ENCODE results near the gene SLC16A14.

DNA sequence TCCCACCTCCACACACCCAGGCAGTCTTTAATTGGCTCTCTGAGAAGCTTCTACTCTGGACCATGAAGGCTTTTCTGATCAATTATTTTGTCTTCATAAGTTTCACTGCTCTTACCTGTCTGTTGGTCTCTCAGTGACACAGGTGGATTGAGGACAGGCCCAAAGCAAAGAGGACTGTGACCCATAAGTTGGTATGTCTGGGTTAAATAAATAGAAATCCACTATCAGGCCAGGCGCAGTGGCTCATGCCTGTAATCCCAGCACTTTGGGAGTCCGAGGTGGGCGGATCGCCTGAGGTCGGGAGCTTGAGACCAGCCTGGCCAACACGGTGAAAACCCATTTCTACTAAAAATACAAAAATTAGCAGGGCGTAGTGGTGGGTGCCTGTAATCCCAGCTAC, 2.7 kb upstream of the SLC16A14 start:
- TF ChIP-seq, protein P1, sequence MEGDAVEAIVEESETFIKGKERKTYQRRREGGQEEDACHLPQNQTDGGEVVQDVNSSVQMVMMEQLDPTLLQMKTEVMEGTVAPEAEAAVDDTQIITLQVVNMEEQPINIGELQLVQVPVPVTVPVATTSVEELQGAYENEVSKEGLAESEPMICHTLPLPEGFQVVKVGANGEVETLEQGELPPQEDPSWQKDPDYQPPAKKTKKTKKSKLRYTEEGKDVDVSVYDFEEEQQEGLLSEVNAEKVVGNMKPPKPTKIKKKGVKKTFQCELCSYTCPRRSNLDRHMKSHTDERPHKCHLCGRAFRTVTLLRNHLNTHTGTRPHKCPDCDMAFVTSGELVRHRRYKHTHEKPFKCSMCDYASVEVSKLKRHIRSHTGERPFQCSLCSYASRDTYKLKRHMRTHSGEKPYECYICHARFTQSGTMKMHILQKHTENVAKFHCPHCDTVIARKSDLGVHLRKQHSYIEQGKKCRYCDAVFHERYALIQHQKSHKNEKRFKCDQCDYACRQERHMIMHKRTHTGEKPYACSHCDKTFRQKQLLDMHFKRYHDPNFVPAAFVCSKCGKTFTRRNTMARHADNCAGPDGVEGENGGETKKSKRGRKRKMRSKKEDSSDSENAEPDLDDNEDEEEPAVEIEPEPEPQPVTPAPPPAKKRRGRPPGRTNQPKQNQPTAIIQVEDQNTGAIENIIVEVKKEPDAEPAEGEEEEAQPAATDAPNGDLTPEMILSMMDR (IDR thresholded peaks at IDR 0.05 in 2 of 3, conservative IDR thresholded peaks at IDR 0.05 in 1 of 3; ENCODE audit: borderline replicate concordance in 1 of 3, insufficient read depth in 1 of 3, low read depth in 2 of 3, low read length in 2 of 3) = no peak
- TF ChIP-seq SP1 (IDR thresholded peaks at IDR 0.05; ENCODE audit: low read depth) = no peak
- no peak for TF ChIP-seq POLR2A (IDR thresholded peaks at IDR 0.05; ENCODE audit: borderline replicate concordance, extremely low read depth, insufficient read depth, insufficient read length)
- no peak for TF ChIP-seq EZH2 (IDR thresholded peaks at IDR 0.05)
- no peak for TF ChIP-seq EZH2phosphoT487 (IDR thresholded peaks at IDR 0.05; ENCODE audit: borderline replicate concordance)
- TF ChIP-seq POLR2AphosphoS5 (IDR thresholded peaks at IDR 0.05; ENCODE audit: low read depth, low read length) = no peak
- TF ChIP-seq CBX3 (IDR thresholded peaks at IDR 0.05; ENCODE audit: low read depth) = no peak

Measured in HCT116 (cell line).